Fibroblast of gingiva (primary cell): ENCODE results near the gene ERBB4.
"Not testable (repeated sequence)": the region's sequence is repeated elsewhere in the genome, so short reads cannot be mapped to it uniquely, and the experiment has no call there.

Experiments used
- DNase-seq: peaks from one replicate; pipeline ENCODE4 v3.0.0-alpha.2; 2011; ENCODE audit warnings: low read depth

The ERBB4 gene

GRCh38 chr2:212223696-212224095, 314.9 kb downstream of the ERBB4 start:
- DNase-seq, result no peak

DNA sequence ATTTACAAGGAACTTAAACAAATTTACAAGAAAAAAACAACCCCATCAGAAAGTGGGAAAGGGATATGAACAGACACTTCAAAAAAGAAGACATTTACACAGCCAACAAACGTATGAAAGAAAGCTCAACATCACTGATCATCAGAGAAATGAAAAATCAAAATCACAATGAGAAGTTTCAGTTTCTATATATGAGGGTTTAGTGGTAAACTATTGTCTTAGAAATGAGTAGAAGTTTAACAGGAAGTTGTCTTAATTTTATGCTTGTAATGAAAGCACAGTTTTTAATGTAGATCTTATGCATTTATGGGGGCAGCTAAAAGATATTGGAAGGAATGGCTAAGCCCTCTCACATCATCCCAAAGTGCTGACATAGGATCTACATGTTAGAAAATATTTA, 325.4 kb downstream of the ERBB4 start:
- no peak for DNase-seq

DNA sequence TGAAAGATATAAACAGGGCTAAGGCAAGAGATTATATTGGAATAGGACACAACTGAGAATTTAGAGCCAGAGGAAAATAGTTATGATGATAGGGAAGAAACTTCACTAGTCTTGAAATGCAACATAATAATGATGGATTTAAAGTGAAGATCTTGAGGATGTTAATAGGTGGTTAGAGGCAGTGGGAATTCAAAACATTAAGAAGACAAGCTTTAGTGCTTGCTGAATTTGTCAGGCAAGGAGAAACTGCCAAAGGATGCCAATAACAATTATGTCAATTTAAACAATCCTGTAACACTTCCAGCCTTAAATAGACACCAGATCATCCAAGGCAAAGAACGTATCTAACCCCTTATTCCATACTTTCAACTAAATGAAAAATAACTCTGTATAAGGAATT, 330.1 kb downstream of the ERBB4 start:
- DNase-seq, result no peak

GRCh38 chr2:212197776-212198175, 340.8 kb downstream of the ERBB4 start:
- DNase-seq, result no peak

DNA sequence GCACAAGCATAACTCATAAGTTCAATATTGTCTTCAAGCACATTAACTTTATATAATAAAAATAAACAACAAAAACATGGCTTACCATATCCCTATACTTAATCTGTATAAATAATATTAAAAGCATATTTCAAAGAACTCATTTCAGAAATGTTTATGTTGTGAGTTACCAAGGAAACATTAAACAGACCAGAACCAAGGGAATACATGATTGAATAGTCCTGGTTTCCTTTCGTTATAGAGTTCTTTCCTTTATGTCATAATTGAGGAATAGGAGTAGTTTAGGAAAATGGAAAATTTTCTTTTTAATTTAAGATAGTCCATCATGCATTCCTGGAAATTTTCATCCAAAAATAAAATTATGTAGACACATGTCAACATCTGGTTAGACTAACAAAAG, 343.0 kb downstream of the ERBB4 start:
- DNase-seq, result no peak

- DNase-seq, result no peak
Measured at GRCh38 chr2:212194396-212194795, 344.2 kb downstream of the ERBB4 start.

GRCh38 chr2:212193803-212194202, 344.8 kb downstream of the ERBB4 start:
- DNase-seq, result no peak

DNA sequence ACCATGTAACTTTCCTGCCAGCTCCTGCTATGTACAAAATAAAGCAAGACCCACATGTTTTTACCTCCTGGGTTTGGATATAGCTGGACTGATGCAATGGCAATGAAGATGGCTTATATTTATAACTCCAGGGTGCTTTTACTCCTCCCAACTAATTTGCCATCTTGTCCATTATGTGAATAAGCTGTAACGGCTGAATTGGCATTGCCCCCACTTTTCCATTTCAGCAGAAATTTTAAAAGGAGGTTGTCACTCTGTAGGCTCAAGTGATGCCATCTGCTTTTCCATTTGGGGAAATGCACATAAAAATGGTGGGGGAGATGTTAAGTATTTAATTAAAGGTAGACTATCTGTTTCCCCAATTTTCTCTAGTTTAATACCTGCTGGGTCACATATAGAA, 345.5 kb downstream of the ERBB4 start:
- no peak for DNase-seq

- DNase-seq, result not testable (repeated sequence)
Measured at GRCh38 chr2:212191438-212191837, 347.2 kb downstream of the ERBB4 start.

DNA sequence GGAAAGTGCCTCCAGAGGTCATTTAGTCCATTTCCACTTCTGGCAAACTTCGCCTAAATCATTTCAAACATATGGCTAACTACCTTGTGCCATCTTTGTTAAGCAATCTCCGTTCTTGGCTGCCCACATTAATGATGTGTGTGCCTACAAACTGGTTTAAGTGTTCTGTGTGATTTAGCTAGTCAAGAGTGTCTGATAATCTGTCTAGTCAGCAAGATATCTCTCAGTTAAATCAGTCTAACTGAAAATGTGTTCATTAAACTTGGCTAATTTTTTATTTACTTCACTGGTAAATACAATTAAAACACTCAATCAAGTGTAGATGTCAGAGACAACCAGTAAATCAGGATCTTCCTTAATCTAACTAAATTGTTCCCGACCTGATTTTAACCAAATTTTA, 352.4 kb downstream of the ERBB4 start:
- no peak for DNase-seq

GRCh38 chr2:212181646-212182045, 357.0 kb downstream of the ERBB4 start:
- no peak for DNase-seq

- no peak for DNase-seq
Measured at GRCh38 chr2:212180408-212181083, 358.1 kb downstream of the ERBB4 start.

DNA sequence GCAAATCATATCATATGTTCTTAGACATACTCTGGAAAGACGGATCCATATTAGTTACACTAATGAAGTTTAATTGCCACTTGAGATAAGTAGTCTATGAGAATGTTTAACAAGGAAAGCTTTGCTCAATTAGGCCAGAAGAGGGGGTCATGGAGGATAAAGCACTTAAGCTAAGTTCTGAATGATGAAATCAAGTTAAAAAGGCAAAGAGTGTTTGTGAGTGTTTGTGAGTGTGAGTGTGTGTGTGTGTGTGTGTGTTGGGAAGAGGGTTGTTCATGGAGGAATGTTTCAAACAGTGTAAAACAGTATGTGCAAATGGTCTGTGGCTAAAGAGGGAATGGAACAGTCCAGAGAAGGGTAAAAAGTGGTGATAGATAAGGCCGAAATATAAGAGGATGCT, 360.9 kb downstream of the ERBB4 start:
- DNase-seq, result peak; percentile 3

DNA sequence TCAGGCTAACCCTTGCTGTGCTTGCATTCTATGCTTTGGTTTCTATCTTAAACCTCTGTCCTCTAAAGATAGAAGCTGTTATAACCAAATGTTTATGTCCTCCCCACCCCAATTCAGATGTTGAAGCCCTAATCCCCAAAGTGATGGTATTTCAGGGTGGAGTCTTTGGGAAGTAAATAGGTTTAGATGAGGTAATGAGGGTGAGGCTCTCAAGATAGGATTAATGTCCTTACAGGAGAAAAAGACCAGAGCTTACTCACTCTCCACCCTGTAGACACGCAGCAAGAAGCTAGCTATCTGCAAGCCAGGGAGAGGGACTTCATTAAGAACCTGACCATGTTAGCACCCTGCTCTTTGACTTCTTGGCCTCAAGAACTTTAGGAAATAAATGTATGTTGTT, 362.5 kb downstream of the ERBB4 start:
- DNase-seq, result no peak

- no peak for DNase-seq
Measured at GRCh38 chr2:212173756-212174510, 364.7 kb downstream of the ERBB4 start.

DNA sequence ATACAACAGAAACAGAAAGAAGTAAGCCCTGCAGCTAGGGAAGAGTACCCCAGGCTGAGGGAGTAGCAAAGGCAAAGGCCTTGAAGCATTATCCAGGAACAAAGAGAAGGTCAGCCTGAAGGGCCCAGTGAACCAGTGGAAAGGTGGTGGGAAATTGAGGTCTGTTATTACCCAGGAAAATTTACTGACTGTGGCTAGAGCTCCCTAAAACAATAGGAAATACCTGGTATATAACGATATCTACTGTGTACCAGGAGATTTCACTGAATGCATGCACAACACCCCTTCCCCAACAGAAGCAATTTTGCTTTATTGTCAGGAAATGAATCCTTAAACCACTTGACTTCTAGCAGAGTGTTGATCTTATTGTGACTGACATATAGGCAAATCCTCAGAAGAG, 365.3 kb downstream of the ERBB4 start:
- DNase-seq, result no peak

DNA sequence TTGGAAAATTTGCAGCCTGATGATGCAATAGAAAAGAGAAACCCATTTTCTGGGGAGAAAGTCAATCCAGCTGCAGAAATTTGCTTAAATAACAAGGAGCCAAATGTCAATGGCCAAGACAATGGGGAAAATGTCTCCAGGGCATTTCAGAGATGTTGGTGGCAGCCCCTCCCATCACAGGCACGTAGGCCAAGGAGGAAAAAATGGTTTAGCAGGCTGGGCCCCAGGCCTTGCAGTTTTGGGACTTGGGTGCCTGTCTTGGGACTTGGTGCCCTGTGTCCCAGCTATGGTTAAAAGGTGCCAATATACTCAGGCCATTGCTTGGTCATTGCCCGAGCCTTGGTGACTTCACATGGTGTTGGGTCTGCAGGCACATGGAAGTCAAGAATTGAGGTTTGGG, 368.2 kb downstream of the ERBB4 start:
- no peak for DNase-seq

- DNase-seq, result no peak
Measured at GRCh38 chr2:212158081-212158480, 380.5 kb downstream of the ERBB4 start.

DNA sequence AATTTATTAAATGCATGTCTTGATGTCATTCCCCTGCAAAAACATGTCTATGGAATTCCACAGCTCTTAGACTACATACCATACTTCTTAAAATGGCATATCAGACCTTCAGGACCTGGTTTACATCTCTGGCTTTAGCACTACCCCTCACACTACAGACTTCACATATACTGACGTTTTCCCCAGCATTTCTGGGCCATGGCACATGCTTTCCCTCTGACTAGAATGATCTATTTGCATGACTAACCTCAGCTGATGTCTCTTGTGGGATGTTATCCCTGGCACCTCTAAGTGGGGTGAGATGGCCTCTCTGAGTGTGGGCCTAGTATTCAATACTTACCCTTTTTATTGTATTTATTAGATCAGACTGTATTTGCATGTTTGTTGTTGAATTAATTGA, 381.6 kb downstream of the ERBB4 start:
- no peak for DNase-seq

DNA sequence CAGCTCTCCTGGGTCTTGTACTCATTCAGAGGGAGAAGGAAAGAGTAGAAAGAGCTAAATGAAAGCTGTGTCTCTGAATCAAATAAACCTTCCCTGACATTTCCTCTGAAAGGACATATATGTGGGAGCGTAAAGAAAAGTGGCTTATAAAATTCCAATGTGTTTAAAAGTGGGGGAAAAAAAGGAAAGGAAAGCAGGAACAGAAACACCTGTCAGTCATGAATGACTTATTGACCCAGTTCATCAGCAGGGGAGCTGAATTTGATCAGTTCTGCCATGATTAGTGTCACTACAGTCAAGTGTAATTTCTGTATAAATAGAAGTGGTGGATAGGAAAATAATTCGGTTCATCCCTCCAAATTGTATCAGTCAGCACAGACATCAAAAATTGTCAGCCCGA, 382.5 kb downstream of the ERBB4 start:
- no peak for DNase-seq

GRCh38 chr2:212154477-212154878, 384.1 kb downstream of the ERBB4 start:
- DNase-seq, result no peak

DNA sequence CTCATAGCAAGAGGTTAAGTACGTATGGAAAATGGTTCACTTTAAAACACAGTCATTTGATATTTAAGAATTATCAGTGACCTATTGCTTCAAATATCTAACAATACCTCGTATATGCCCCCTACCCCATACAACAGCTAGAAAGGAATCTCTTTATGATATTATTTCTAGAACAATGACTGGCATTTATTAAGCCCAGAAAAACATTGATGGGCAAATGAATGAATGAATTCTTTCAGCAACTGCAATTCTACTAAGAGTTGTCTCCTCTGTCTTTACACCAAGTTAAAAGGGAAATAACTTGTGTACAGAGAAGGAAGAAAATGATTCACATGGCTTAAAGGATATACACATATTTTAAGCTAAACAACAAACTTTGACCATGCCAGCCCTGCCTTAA, 384.7 kb downstream of the ERBB4 start:
- DNase-seq, result no peak

GRCh38 chr2:212147921-212148513, 390.6 kb downstream of the ERBB4 start:
- no peak for DNase-seq

- DNase-seq, result no peak
Measured at GRCh38 chr2:212146416-212146815, 392.2 kb downstream of the ERBB4 start.
